AG08396 (cell line): ENCODE results near the gene ANAPC2.

Experiments used
- DNase-seq: peaks from one replicate; pipeline ENCODE4 v3.0.0; 2012; ENCODE audit warnings: low spot score, mixed read lengths

The ANAPC2 gene

GRCh38 chr9:137126786-137127185 is 61.6 kb downstream of the ANAPC2 start:
- DNase-seq: no peak
